GM21381 (cell line): ENCODE results near the gene GATA5.

Experiments used
- ATAC-seq: cut with Tn5 transposase; IDR thresholded peaks from one replicate; pipeline ENCODE4 v1.9.1; 2021; ENCODE audit warnings: mild to moderate bottlenecking, moderate library complexity; ENCODE audit not compliant: unreplicated experiment

GATA5 gene

GRCh38 chr20:62457098-62457497, 18.7 kb downstream of the GATA5 start:
- ATAC-seq: no peak

- ATAC-seq: no peak
Measured at GRCh38 chr20:62455929-62456328, 19.9 kb downstream of the GATA5 start.

DNA sequence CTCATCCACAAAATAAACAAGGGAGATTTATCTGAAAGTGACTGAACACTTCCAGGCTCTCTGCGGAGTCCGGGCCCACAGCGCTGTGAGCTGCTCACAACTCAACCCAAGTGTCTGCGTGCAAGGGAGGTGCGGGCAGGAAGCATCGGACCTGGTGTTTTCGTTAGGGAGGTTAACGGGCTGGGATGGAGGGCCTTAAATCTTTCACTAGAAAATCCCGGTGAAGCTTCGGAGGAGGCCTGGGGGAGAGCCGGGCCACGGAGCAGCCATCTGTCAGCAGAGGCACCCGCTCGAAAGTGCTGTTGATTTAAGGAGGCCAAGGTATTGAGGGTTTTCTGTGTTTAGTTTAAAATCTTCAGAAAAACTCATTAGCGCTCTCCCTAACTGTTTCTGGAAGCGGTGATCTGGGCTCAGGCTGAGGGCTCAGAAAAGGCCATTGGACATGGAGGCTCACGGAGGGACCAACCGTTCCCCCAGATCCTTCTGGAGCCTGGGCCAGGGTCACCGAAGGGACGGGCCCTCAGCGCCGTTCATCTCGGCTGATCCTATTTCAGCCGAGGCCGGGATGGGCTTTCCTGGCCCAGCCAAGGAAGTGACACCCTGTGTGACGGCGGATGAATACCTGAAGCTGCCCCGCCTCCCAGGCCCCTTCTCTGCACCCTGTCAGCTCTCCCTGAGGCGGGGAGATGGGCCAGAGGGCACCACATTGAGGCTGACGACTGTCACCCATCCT, 20.7 kb downstream of the GATA5 start:
- no peak for ATAC-seq

- ATAC-seq: no peak
Measured at GRCh38 chr20:62453186-62453808, 22.5 kb downstream of the GATA5 start.

DNA sequence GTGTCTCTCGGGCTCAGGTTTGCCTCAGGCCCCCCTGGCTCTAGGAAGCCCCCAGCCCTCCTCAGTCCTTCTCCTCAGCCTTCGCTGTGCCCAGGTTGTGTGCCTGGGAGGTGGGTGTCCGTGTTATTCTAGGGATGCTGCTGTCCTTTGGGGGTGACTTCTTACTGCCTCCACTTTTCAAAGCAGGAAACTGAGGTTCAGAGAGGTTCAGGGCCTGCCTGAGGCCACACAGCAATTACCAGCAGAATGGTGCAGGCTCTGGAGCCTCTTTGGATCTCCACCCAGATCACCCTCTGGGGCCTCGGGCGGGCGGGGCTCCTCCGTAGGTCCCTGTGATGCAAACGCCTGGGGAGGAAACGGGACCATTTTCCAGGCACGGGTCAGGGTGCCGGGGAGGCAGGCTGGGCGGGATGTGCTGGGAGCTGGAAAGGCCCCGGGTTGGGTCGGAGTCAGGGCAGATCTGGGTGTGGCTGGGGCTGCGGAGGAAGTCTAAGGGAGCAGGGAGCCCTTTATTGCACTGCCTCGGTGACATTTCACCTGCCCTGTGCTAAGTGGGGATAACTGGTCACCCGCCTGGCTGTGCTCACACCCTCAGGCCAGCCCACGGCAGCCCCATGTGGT, 23.2 kb downstream of the GATA5 start:
- ATAC-seq: no peak

DNA sequence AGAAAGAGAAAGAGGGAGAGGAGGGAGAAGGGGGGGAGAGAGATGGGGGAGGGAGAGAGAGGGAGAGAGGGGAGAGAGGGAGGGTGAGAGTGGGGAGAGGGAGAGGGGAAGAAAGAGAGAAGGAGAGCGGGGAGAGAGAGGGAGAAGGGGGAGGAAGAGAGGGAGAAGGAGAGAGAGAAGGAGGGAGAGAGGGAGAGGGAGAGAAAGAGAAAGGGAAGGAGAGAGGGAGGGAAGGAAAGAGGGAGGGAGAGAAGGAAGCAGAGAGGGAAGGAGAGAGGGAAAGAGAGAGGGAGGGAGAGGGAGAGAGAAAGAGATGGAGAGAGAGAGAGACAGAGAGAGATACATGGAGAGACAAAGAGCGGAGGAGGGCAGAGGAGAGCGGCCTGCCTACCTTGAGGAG, 23.8 kb downstream of the GATA5 start:
- no peak for ATAC-seq

DNA sequence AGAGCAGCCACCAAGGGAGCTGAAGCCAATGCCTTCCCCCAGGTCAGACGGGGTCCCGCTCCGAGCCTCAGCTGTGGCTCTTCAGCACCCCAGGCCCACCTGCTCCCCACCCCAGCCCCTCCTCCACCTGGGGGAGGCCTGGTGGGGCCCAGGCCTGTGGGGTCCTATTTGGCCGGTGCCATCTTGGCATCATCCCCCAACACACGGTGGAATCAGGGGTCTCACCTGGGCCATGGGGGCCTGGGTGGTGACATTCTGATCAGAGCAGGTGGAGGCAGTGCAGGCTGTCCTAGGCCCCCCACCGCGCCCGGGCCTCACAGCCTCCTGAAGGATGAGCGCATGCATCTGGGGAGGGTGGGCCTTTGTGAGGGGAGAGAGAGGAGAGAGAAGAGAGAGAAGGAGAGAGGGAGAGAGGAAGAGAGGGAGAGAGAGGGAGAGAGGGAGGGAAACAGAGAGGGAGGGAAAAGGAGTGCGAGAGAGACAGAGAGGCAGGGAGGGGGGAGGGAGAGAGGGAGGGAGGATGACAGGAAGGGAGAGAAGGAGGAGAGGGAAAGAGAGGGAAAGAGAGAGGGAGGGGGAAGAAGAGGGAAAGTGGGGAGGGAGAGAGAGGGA, 24.5 kb downstream of the GATA5 start:
- ATAC-seq: no peak

GRCh38 chr20:62449951-62450691, 25.7 kb downstream of the GATA5 start:
- ATAC-seq: no peak

GRCh38 chr20:62448788-62449187, 27.0 kb downstream of the GATA5 start:
- no peak for ATAC-seq

- no peak for ATAC-seq
Measured at GRCh38 chr20:62448038-62448437, 27.8 kb downstream of the GATA5 start.

DNA sequence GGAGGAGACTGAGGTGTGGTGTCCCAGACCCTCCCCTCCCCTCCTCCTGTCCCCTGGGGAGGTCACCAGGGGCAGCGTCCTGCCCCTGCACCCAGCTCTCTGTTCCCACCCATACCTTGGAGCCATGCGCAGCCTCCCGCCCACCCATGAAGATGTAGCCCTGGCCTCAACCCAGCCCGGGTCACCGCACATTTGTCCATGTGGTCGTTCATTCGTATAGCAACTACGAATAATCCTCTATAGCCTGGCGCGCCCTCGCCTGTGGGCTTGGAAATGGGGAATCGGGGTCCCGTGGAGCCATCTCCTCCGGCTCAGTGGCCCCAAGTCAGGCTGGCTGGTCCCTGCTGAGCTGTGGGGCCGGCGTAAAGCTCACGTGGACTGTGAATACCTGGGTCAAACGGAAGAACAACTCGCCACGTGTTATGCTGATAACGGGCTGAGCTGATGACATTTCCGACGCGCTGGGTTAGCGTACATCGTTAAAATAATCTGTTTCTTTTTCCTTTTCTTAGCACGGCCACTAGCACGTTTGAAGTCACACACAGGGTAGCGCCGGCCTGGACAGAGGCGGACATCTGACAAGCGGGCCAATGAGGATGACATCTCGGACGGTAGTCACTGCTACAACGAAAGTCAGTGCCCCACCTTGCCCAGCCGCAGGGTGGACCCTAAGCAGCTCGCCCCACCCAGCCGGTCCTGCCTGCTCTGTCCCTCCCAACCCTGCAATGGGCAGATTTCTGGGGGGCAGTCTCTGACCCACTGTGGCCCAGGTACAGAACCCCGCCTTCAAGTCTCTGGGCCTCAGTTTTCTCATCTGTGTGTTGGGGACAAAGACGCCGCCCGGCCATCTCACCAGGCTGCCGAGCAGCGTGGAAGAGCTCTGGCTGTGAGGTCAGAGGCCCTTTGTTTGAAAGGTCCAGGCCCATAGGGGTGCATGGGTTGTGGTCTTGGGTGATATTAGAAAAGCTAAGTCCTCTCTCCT, 28.6 kb downstream of the GATA5 start:
- no peak for ATAC-seq

GRCh38 chr20:62446481-62446880, 29.3 kb downstream of the GATA5 start:
- no peak for ATAC-seq

GRCh38 chr20:62445553-62446340, 30.0 kb downstream of the GATA5 start:
- no peak for ATAC-seq

- no peak for ATAC-seq
Measured at GRCh38 chr20:62444286-62444685, 31.5 kb downstream of the GATA5 start.

DNA sequence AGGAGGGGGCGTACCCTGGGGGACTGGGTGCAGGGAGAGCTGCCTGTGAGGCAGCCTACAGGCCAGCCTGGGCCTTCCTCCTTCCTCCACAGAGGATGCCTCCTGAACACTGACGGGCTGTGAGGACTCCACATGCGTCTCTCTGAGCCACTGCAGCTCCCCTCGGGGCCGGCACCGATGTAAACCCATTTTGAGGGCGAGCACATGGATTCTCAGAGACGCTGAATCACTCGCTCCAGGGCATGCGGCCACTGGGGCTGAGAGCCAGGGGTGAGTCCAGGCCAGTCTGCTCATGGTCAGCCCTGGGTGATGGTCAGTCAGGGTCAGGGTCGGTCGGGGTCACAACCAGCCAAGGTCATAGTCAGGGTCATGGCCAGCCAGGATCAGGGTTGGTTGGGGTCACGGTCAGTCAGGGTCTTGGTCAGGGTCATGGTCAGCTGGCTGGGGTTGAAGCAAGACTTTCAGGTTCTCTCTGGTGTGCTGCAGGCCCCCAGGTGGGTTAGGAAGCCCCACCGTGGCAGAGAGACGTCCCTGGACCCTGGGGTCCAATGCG, 33.7 kb downstream of the GATA5 start:
- ATAC-seq: no peak

DNA sequence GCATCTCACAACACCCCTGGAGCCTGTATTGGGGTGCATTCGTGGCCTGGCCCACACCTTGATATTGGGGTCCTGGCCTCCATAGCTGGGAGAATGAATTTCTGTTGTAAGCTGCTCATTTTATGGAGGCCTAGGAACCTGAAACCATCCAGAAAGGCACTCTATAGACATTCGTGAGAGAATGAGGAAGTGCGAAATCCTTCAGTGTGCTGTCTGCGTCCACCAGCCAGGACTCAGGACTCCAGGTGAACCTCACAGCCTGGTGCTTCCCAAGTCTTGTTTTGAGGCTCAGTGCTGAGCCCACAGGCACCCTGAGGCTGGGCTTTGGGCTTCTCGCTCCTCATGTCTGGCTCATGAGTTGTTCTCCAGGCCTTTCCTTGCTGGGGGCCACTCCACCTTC, 36.6 kb downstream of the GATA5 start:
- ATAC-seq: no peak

- ATAC-seq: no peak
Measured at GRCh38 chr20:62437927-62438326, 37.9 kb downstream of the GATA5 start.

DNA sequence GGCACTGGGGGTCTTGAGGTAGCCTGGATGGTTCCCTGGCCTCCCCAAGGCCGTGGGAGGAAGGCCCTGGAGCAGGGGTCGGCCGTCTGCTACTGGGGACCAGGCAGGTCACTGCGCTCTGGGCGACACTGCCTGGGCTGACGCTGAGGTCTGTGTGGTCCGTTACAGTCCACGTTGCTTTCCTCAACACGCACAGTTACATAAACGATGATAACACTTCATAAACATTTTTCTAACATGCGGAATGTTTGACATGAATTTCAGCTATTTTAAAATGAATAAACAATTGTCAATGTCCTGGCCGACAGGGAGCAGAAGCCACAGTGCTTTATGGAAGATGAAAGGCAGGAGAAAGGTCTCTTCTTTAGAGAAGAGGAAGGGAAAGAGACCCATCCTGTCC, 38.3 kb downstream of the GATA5 start:
- no peak for ATAC-seq

DNA sequence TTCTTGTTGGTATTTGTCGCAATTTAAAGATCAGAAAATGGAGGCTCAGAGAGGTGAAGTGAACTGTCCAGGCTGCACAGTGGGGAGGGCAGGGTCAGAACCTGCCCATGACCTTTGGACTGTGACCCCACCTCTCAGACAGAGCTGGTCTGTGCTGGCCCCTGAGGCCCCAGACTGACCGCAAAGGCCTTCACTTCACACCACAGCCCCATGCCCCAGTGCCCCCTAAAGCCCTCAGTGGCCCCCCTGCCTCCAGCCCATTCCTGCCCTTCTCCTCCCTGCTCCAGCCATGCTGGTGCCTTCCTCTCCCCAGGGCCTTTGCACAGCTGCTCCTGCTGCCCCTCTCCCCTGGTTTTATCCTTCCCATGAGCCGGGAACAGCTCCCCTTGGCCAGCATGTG, 39.1 kb downstream of the GATA5 start:
- ATAC-seq: no peak
